HL-60 (cell line): Measurements from ENCODE around the gene MYRIP.

ENCODE experiments used
- DNase-seq, 2 experiments: peaks; one replicate each; pipeline ENCODE4 v3.0.0-alpha.2; 2010 to 2020; ENCODE audit warnings: low read depth in 1 of 2, low spot score in 1 of 2
- H3K27ac ChIP-seq: fragments of 250-450 bp; sonication (Bioruptor Pico); replicated peaks from 2 replicates; pipeline ENCODE4 v1.5.1; 2020; ENCODE audit warnings: mild to moderate bottlenecking, moderate library complexity
- H3K27me3 ChIP-seq: fragments of 250-450 bp; sonication (Bioruptor Pico); 2 replicates; pipeline ENCODE4 v1.5.1; 2021; ENCODE audit warnings: mild to moderate bottlenecking, moderate library complexity; ENCODE audit not compliant: insufficient read depth, poor library complexity, severe bottlenecking
- H3K4me3 ChIP-seq: replicated peaks from 2 replicates; pipeline ENCODE4 v1.5.1; 2011; ENCODE audit warnings: mild to moderate bottlenecking, control low read depth, low read length; ENCODE audit not compliant: insufficient read depth
- CTCF ChIP-seq: IDR thresholded peaks from one replicate; pipeline ENCODE4 v1.5.1; 2011; ENCODE audit warnings: low read length, control low read depth, inconsistent platforms; ENCODE audit not compliant: insufficient read depth
- GABPA ChIP-seq: IDR thresholded peaks from 2 replicates; pipeline ENCODE4 v1.6.1; 2012; ENCODE audit warnings: low read depth
- POLR2AphosphoS5 ChIP-seq: IDR thresholded peaks from 2 replicates; pipeline ENCODE4 v1.6.1; 2012; ENCODE audit warnings: low read depth
- REST ChIP-seq: IDR thresholded peaks from 2 replicates; pipeline ENCODE4 v1.6.1; 2012; ENCODE audit warnings: low read depth; ENCODE audit not compliant: insufficient replicate concordance
- SPI1 ChIP-seq: IDR thresholded peaks from 2 replicates; pipeline ENCODE4 v1.6.1; 2012; ENCODE audit warnings: low read depth, mild to moderate bottlenecking, borderline replicate concordance

The MYRIP gene

GRCh38 chr3:40152482-40153133, 343.2 kb downstream of the MYRIP start:
- no peak overlapping the region for H3K27ac ChIP-seq
- TF ChIP-seq GABPA (no peak), REST (no peak), POLR2AphosphoS5 (no peak), CTCF (no peak), SPI1 (no peak)
- DNase-seq = no peak
- H3K27me3 ChIP-seq = peaks cover 4% of the 10 kb centered on the region
- H3K4me3 ChIP-seq = no peak overlapping the region

GRCh38 chr3:40160933-40161332, 351.5 kb downstream of the MYRIP start:
- no peak for TF ChIP-seq REST
- TF ChIP-seq SPI1 = no peak
- no peak for TF ChIP-seq POLR2AphosphoS5
- TF ChIP-seq GABPA = no peak
- H3K27ac ChIP-seq = no peak overlapping the region
- no peak for DNase-seq
- H3K27me3 ChIP-seq = no peaks in the 10 kb centered on the region
- no peak overlapping the region for H3K4me3 ChIP-seq

GRCh38 chr3:40162616-40163015, 353.2 kb downstream of the MYRIP start:
- no peaks in the 10 kb centered on the region for H3K27me3 ChIP-seq
- H3K27ac ChIP-seq = no peak overlapping the region
- H3K4me3 ChIP-seq = no peak overlapping the region
- TF ChIP-seq POLR2AphosphoS5 (no peak), CTCF (no peak)
- DNase-seq = no peak

GRCh38 chr3:40166997-40167396, 357.6 kb downstream of the MYRIP start:
- no peak for DNase-seq
- no peak overlapping the region for H3K27ac ChIP-seq
- TF ChIP-seq POLR2AphosphoS5 (no peak), CTCF (no peak), REST (no peak), GABPA (no peak), SPI1 (no peak)
- H3K4me3 ChIP-seq = no peak overlapping the region
- no peaks in the 10 kb centered on the region for H3K27me3 ChIP-seq
